NT2/D1 (cell line): ENCODE data around the gene SEMA7A.
"Not testable (repeated sequence)": the region's sequence is repeated elsewhere in the genome, so short reads cannot be mapped to it uniquely, and the experiment has no call there.

Source experiments
- SUZ12 ChIP-seq: IDR thresholded peaks from 2 replicates; pipeline ENCODE4 v1.6.1; 2011; ENCODE audit not compliant: insufficient read length, insufficient read depth; ENCODE audit errors: extremely low read depth
- YY1 ChIP-seq: IDR thresholded peaks from 2 replicates; pipeline ENCODE4 v1.6.1; 2011; ENCODE audit not compliant: insufficient read length, insufficient read depth
- ZNF274 ChIP-seq: IDR thresholded peaks from 2 replicates; pipeline ENCODE4 v1.6.1; 2011; ENCODE audit warnings: mild to moderate bottlenecking, low read depth, low read length

DNA sequence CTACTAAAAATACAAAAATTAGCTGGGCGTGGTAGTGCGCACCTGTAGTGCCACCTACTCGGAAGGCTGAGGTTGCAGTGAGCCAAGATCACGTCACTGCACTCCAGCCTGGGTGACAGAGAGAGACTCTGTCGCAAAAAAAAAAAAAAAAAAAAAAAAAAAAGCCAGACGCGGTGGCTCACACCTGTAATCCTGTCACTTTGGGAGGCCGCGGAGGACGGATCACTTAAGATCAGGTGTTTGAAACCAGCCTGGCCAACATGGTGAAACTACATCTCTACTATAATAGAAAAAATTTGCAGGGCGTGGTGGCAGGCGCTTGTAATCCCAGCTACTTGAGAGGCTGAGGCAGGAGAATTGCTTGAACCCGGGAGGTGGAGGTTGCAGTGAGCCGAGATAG lies 26.0 kb upstream of the SEMA7A start:
- not testable (repeated sequence) for TF ChIP-seq YY1, ZNF274, SUZ12
